IPS DF 4.7 (cell line): Measurements from ENCODE around the gene CDC42EP5.
"Not testable (repeated sequence)": the region's sequence is repeated elsewhere in the genome, so short reads cannot be mapped to it uniquely, and the experiment has no call there.

Experiments
- DNase-seq: peaks from one replicate; pipeline ENCODE4 v3.0.0-alpha.2; 2013; ENCODE audit warnings: low spot score; ENCODE audit errors: extremely low read depth

Gene CDC42EP5

GRCh38 chr19:54448774-54449700 lies 24.1 kb downstream of the CDC42EP5 start, which contains the start of gene LENG8:
LENG8 (plus strand) TSS chr19:54449199; CDS start chr19:54451345, 2,146 bp downstream.
- DNase-seq, result no peak

DNA sequence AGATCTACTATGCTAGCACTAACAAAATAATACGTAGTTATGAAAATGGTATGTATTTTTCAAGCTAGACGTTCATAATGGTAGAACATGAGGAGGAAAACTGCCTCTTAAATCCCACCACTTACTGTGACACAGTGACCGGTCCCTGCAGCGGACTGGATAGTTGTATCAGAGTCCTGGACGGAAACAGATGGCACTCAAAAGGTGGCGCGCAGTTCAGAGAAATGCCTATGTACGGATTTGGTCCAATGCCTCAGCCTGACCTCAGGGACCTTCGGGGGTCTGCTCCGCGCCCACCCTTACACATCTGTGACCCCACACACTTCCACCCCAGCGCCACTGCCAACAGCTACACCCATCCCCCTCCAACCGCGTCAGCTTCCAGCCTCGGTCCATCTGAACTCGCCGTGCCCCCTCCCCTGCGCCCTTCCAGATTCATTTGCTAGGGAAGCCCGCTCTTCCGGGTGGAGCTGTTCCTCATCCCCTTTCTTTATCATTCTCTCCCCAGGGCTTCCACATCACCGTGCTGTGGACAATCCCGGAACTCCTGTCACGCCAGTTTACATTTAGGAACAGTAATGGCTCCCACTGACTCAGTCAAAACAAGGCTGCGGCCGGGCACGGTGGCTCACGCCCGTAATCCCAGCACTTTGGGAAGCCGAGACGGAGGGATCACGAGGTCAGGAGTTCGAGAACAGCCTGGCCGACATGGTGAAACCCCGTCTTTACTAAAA lies 24.9 kb downstream of the CDC42EP5 start:
- no peak for DNase-seq

DNA sequence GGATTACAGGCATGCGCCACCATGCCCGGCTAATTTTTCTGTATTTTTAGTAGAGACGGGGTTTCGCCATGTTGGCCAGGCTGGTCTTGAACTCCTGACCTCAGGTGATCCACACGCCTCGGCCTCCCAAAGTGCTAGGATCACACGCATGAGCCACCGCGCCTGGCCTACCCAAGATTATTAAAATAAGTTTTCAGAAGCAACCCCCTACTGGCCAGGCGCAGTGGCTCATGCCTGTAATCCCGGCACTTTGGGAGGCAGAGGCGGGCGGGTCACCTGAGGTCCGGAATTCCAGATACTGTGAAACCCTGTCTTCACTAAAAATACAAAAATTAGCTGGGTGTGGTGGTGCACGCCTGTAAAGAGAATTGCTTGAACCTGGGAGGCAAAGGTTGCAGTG lies 26.7 kb downstream of the CDC42EP5 start:
- not testable (repeated sequence) for DNase-seq

- no peak for DNase-seq
Observed at GRCh38 chr19:54444737-54445136, 28.4 kb downstream of the CDC42EP5 start.

DNA sequence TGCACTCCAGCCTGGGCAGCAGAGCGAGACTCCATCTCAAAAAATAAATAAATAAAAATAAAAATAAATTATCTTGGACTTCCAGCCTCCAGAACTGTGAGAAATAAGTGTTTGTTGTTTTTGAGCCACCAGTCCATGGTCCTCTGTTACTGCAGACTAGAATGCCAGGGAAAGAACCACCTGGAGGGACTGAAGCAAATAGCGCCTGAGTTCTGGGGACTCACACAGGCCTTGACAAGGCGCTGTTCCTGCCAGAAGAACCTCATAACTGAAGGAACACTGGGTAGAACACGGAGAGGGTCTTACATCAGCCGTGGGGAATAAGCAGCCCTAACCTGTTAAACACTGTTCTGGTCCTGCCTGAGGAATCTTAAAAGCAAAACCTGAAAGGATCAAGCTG lies 32.5 kb downstream of the CDC42EP5 start:
- no peak for DNase-seq

- no peak for DNase-seq
Observed at GRCh38 chr19:54439174-54439851, 33.8 kb downstream of the CDC42EP5 start.

GRCh38 chr19:54436628-54437252 lies 36.4 kb downstream of the CDC42EP5 start:
- no peak for DNase-seq

- DNase-seq, result no peak
Observed at GRCh38 chr19:54436031-54436523, 37.0 kb downstream of the CDC42EP5 start.

DNA sequence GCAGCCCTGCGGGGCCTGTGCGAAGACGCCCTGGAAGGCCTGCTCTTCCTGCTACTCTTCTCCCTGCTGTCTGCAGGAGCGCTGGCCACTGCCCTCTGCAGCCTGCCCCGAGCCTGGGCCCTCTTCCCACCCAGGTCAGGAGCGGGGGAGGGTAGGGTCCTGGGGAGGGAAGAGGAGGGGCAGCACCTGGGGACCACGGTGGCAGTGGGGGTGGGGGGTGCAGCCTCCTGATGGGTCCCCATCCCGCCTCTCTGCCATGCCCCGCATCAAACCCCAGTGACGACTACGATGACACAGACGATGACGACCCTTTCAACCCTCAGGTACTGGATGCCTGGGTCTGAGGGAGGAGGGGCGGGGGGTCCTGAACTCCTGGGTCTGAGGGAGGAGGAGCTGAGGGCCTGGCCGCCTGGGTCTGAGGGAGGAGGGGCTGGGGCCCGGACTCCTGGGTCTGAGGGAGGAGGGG lies 37.5 kb downstream of the CDC42EP5 start:
- DNase-seq, result no peak

- no peak for DNase-seq
Observed at GRCh38 chr19:54434873-54435214, 38.3 kb downstream of the CDC42EP5 start.

- no peak for DNase-seq
Observed at GRCh38 chr19:54434112-54434872, 38.8 kb downstream of the CDC42EP5 start.

DNA sequence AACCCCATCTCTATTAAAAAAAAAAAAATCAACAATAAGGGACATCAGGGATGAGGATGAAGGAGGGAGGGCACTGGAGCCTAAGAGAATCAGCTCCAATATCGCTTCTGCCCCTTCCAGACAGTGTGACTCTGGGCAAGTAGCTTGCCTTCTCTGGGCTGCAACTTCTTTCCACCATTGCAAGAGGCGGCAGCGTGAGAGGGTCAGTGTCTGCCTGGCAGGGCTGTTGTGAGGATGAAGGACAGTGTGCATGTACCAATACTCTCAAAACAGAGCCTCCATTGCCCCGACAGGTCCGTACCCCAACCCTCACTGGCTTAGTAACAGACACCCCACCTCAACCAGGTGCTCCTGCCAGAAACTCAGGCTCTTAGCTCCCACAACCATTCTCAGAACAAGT lies 39.4 kb downstream of the CDC42EP5 start:
- DNase-seq, result no peak

- no peak for DNase-seq
Observed at GRCh38 chr19:54432144-54432738, 40.9 kb downstream of the CDC42EP5 start.

DNA sequence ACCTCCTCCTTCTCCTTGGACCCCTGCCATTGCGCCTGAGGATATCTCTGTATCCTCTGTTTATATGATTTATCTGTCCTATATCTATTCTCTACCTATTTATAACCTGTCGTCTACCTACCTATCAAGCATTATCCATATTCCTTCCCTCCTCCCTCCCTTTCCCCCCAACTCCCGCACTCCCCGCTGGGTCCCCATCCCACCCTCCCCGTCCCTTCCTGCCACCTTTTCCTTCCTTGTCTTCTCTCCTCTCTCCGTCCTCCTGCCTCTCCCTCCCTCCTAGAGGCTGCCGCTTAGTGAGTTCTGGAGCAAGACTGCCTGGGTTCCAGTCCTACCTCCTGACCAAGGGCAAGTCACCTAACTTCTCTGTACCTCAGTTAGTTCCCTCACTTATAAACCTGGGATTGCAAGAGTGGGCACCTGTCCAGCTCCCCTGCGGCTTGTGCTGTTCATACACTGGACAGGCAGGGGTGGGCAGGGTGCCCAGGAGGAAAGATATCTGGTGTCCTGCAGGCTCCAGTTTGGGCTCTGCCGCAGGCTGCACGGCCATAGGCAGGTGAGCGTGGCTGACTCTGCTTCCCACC lies 41.7 kb downstream of the CDC42EP5 start:
- no peak for DNase-seq

DNA sequence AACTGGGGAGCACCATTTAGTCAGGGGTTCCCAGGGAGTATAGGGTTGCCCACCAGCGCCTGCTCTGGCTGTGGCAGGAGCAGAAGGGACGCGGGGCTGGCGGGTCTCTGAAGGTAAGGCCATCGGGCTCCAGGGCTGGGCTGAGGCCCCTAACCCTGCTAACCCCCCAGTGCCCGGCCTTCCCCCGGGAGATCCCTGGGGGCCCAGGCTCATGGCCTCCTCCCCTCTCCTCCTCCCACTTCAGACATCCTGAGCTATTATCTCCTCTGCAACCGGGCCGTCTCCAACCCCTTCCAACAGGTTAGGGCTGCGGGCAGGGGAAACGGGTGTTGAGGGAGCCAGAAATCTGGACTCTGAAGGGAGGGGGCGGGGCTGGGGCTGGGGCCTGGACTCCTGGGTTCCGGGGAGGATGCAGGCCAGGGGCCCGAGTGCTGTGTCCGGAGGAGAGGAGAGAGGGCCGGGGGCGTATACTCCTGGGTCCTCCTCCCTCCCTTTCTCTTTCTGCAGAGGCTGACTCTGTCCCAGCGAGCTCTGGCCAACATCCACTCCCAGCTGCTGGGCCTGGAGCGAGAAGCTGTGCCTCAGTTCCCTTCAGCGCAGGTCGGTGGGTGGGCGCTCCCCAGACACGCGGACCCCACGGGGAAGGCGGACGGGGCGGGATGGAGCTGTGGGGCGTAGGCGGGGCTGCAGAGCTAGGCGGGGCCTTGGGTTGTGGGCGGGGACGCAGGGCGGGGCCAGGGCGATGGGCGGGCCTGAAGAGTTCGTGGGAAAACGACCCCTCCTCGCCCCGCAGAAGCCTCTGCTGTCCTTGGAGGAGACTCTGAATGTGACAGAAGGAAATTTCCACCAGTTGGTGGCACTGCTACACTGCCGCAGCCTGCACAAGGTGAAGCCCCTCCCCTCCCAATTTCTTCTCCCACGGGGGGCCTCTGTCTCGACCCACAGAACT lies 42.5 kb downstream of the CDC42EP5 start:
- no peak for DNase-seq

DNA sequence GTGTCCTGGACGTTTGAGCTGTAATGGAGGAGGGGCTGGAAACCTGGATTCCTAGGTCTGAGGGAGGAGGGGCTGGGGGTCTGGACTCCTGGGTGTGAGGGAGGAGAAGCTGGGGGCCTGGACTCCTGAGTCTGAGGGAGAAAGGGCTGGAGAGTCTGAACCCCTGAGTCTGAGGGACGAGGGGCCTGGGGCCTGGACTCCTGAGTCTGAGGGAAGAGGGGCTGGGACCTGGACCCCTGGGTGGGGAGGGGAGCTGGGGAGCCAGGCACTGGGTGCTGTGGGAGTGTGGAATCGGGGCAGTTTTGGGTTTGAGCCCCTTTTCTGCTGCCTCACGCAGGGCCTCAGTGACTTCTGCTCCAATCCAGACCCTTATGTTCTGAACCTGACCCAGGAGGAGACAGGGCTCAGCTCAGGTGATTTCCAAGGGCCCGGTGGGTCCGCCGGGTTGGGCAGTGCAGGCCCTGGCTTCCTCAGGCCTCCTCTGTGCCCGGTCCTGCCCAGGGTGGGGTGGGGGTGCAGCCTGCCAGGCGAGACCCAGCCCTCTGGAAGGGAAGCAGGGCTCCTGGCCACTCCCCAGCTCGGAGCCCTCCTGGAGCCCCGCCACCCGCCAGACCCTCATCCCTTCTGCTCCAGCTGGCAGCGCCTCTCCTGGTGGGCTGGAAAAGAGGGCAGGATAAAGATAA lies 43.4 kb downstream of the CDC42EP5 start:
- no peak for DNase-seq

DNA sequence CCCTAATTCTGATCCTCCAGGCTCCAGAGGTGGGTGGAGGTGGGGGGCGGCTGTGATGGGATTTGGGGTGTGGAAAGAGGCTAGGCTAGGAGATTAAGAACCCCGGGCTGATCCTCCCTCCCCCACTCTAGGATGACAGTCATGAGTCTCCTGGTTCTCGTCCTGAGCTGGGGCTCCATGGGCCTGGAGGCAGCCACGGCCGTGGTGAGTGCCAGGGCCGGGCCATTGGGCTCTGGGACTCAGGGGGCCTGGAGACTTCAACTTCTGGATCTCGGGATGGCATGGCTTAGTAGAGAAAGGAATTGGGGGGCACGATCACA lies 44.0 kb downstream of the CDC42EP5 start:
- no peak for DNase-seq
